Mucosa of stomach (tissue), 1 donor: ENCODE results near the gene KCNN1.
"Not testable (repeated sequence)": the region's sequence is repeated elsewhere in the genome, so short reads cannot be mapped to it uniquely, and the experiment has no call there.

Source experiments
- H3K27me3 ChIP-seq: one replicate; pipeline ENCODE4 v1.7.0; 2013; ENCODE audit warnings: mild to moderate bottlenecking, low read length; ENCODE audit not compliant: control insufficient read depth, insufficient read depth
- H3K36me3 ChIP-seq: one replicate; pipeline ENCODE4 v1.7.0; 2013; ENCODE audit warnings: low read length; ENCODE audit not compliant: control insufficient read depth, insufficient read depth
- H3K4me1 ChIP-seq: one replicate; pipeline ENCODE4 v1.7.0; 2013; ENCODE audit warnings: mild to moderate bottlenecking, low read length; ENCODE audit not compliant: control insufficient read depth, insufficient read depth
- H3K4me3 ChIP-seq: one replicate; pipeline ENCODE4 v1.7.0; 2013; ENCODE audit warnings: low read length
- H3K9ac ChIP-seq: one replicate; pipeline ENCODE4 v1.7.0; 2013; ENCODE audit warnings: mild to moderate bottlenecking, low read length, moderate library complexity
- H3K9me3 ChIP-seq: one replicate; pipeline ENCODE4 v1.7.0; 2013; ENCODE audit warnings: mild to moderate bottlenecking, low read length, moderate library complexity; ENCODE audit not compliant: control insufficient read depth
- donor health status: Pancreatic carcinoma.

Gene KCNN1

GRCh38 chr19:18000915-18001776, 34.2 kb downstream of the KCNN1 start:
- H3K9me3 ChIP-seq: no peaks in the 10 kb centered on the region
- H3K4me1 ChIP-seq: peaks cover 31% of the 10 kb centered on the region
- H3K4me3 ChIP-seq: peak overlapping the region; percentile 10
- no peaks in the 10 kb centered on the region for H3K36me3 ChIP-seq
- no peaks in the 10 kb centered on the region for H3K27me3 ChIP-seq
- peak overlapping the region; percentile 76 for H3K9ac ChIP-seq

- peak overlapping the region; percentile 76 for H3K9ac ChIP-seq
- no peaks in the 10 kb centered on the region for H3K27me3 ChIP-seq
- H3K36me3 ChIP-seq: no peaks in the 10 kb centered on the region
- peaks cover 33% of the 10 kb centered on the region for H3K4me1 ChIP-seq
- peak overlapping the region; percentile 10 for H3K4me3 ChIP-seq
- no peaks in the 10 kb centered on the region for H3K9me3 ChIP-seq
Measured at GRCh38 chr19:18001777-18002345, 35.0 kb downstream of the KCNN1 start.

GRCh38 chr19:18002347-18002850, 35.5 kb downstream of the KCNN1 start:
- Histone ChIP-seq H3K9ac (peak overlapping the region; percentile 76), H3K36me3 (no peaks in the 10 kb centered on the region), H3K27me3 (no peaks in the 10 kb centered on the region), H3K4me3 (peak overlapping the region; percentile 10), H3K4me1 (peaks cover 39% of the 10 kb centered on the region), H3K9me3 (no peaks in the 10 kb centered on the region)

- not testable (repeated sequence) for H3K9me3 ChIP-seq, H3K9ac ChIP-seq, H3K27me3 ChIP-seq, H3K4me3 ChIP-seq, H3K36me3 ChIP-seq
- peaks cover 32% of the 10 kb centered on the region for H3K4me1 ChIP-seq
Measured at GRCh38 chr19:18005750-18006149, 38.8 kb downstream of the KCNN1 start.

GRCh38 chr19:18007044-18007916, 40.4 kb downstream of the KCNN1 start:
- Histone ChIP-seq H3K36me3 (peaks cover 5% of the 10 kb centered on the region), H3K27me3 (no peaks in the 10 kb centered on the region), H3K4me3 (peak overlapping the region; percentile 20), H3K9ac (peak overlapping the region; percentile 58), H3K9me3 (no peaks in the 10 kb centered on the region), H3K4me1 (peaks cover 23% of the 10 kb centered on the region)

- Histone ChIP-seq H3K27me3 (no peaks in the 10 kb centered on the region), H3K36me3 (peaks cover 12% of the 10 kb centered on the region), H3K4me1 (peaks cover 21% of the 10 kb centered on the region), H3K4me3 (peak within 1 kb of the TSS; percentile 20), H3K9me3 (no peaks in the 10 kb centered on the region), H3K9ac (peak within 1 kb of the TSS; percentile 58)
Measured at GRCh38 chr19:18007917-18008673, 41.2 kb downstream of the KCNN1 start, which contains the start of gene ARRDC2. ARRDC2 (plus strand) TSS chr19:18008170; CDS start chr19:18008311, 141 bp downstream.

- Histone ChIP-seq H3K4me3 (no peak overlapping the region), H3K36me3 (peaks cover 16% of the 10 kb centered on the region), H3K9me3 (no peaks in the 10 kb centered on the region), H3K9ac (no peak overlapping the region), H3K4me1 (peaks cover 21% of the 10 kb centered on the region), H3K27me3 (no peaks in the 10 kb centered on the region)
Measured at GRCh38 chr19:18008814-18009213, 41.9 kb downstream of the KCNN1 start.

GRCh38 chr19:18009412-18010066, 42.6 kb downstream of the KCNN1 start:
- Histone ChIP-seq H3K9ac (no peak overlapping the region), H3K27me3 (no peaks in the 10 kb centered on the region), H3K4me3 (no peak overlapping the region), H3K4me1 (peaks cover 21% of the 10 kb centered on the region), H3K9me3 (no peaks in the 10 kb centered on the region), H3K36me3 (peaks cover 16% of the 10 kb centered on the region)

- Histone ChIP-seq H3K36me3 (peaks cover 16% of the 10 kb centered on the region), H3K4me1 (peaks cover 21% of the 10 kb centered on the region), H3K27me3 (no peaks in the 10 kb centered on the region), H3K4me3 (no peak overlapping the region), H3K9me3 (no peaks in the 10 kb centered on the region), H3K9ac (no peak overlapping the region)
Measured at GRCh38 chr19:18010149-18010548, 43.2 kb downstream of the KCNN1 start.

- no peak overlapping the region for H3K9ac ChIP-seq
- peaks cover 18% of the 10 kb centered on the region for H3K4me1 ChIP-seq
- no peaks in the 10 kb centered on the region for H3K27me3 ChIP-seq
- H3K4me3 ChIP-seq: no peak overlapping the region
- no peaks in the 10 kb centered on the region for H3K9me3 ChIP-seq
- H3K36me3 ChIP-seq: peaks cover 16% of the 10 kb centered on the region
Measured at GRCh38 chr19:18013210-18014111, 46.6 kb downstream of the KCNN1 start.
